HEK293T (cell line): ENCODE results near the gene CTIF.

Experiments
- ARNT ChIP-seq: fragments of 450-650 bp; IDR thresholded peaks from 2 replicates; pipeline ENCODE4 v1.6.1; 2017; ENCODE audit warnings: mild to moderate bottlenecking
- BHLHE40 ChIP-seq: fragments of 450-650 bp; IDR thresholded peaks from 2 replicates; pipeline ENCODE4 v1.6.1; 2016; ENCODE audit warnings: mild to moderate bottlenecking, moderate library complexity, borderline replicate concordance
- CTBP1 ChIP-seq: fragments of 450-650 bp; IDR thresholded peaks from 2 replicates; pipeline ENCODE4 v1.6.1; 2016; ENCODE audit warnings: borderline replicate concordance
- FOXK2 ChIP-seq: fragments of 450-650 bp; IDR thresholded peaks from 2 replicates; pipeline ENCODE4 v1.6.1; 2016; ENCODE audit warnings: mild to moderate bottlenecking
- FOXM1 ChIP-seq: fragments of 450-650 bp; IDR thresholded peaks from 2 replicates; pipeline ENCODE4 v1.6.1; 2017; ENCODE audit warnings: mild to moderate bottlenecking, borderline replicate concordance
- HDGF ChIP-seq: fragments of 450-650 bp; IDR thresholded peaks from 2 replicates; pipeline ENCODE4 v1.6.1; 2017; ENCODE audit warnings: antibody characterized with exemption, borderline replicate concordance
- L3MBTL2 ChIP-seq: fragments of 450-650 bp; conservative IDR thresholded peaks from 2 replicates; pipeline ENCODE4 v1.6.1; 2016; ENCODE audit warnings: mild to moderate bottlenecking
- LEF1 ChIP-seq: fragments of 450-650 bp; IDR thresholded peaks from 2 replicates; pipeline ENCODE4 v1.6.1; 2017; ENCODE audit warnings: mild to moderate bottlenecking, borderline replicate concordance
- PKNOX1 ChIP-seq: fragments of 450-650 bp; IDR thresholded peaks from 2 replicates; pipeline ENCODE4 v1.6.1; 2016
- SP1 ChIP-seq: fragments of 450-650 bp; IDR thresholded peaks from 2 replicates; pipeline ENCODE4 v1.6.1; 2017
- SUZ12 ChIP-seq: fragments of 450-650 bp; IDR thresholded peaks from 2 replicates; pipeline ENCODE4 v1.6.1; 2016; ENCODE audit warnings: mild to moderate bottlenecking
- TARDBP ChIP-seq: fragments of 450-650 bp; IDR thresholded peaks from 2 replicates; pipeline ENCODE4 v1.6.1; 2016
- ZNF384 ChIP-seq: fragments of 450-650 bp; IDR thresholded peaks from 2 replicates; pipeline ENCODE4 v1.6.1; 2016

- TF ChIP-seq PKNOX1 (no peak), L3MBTL2 (no peak), FOXM1 (no peak), SP1 (no peak), TARDBP (no peak), SUZ12 (no peak), FOXK2 (no peak), HDGF (no peak), BHLHE40 (no peak), ARNT (no peak), LEF1 (no peak), CTBP1 (no peak), ZNF384 (no peak)
Observed at GRCh38 chr18:48784656-48785055, 245.8 kb downstream of the CTIF start.
